Choroid plexus epithelial cell (primary cell): Measurements from ENCODE around the gene TM4SF1.
"Not testable (repeated sequence)": the region's sequence is repeated elsewhere in the genome, so short reads cannot be mapped to it uniquely, and the experiment has no call there.

Experiments used
- DNase-seq: peaks from one replicate; pipeline ENCODE4 v3.0.0-alpha.2; 2010; ENCODE audit warnings: low read depth
- H3K4me3 ChIP-seq: 2 replicates; pipeline ENCODE4 v1.5.1; 2011; ENCODE audit warnings: low read depth, mild to moderate bottlenecking, control low read depth, low read length, moderate library complexity
- CTCF ChIP-seq: conservative IDR thresholded peaks from 2 replicates; pipeline ENCODE4 v1.5.1; 2011; ENCODE audit warnings: low read depth, mild to moderate bottlenecking, control low read depth, inconsistent platforms, low read length, moderate library complexity

The TM4SF1 gene

GRCh38 chr3:149383703-149384102, 6.3 kb upstream of the TM4SF1 start:
- no peak overlapping the region for H3K4me3 ChIP-seq
- DNase-seq, result no peak
- no peak for TF ChIP-seq CTCF

- no peak for TF ChIP-seq CTCF
- H3K4me3 ChIP-seq, result no peak overlapping the region
- no peak for DNase-seq
These were observed 5.1 kb upstream of the TM4SF1 start for GRCh38 chr3:149382518-149382917.

- H3K4me3 ChIP-seq, result no peak overlapping the region
- TF ChIP-seq CTCF, result no peak
- DNase-seq, result peak; percentile 91
These were observed 4.6 kb upstream of the TM4SF1 start for GRCh38 chr3:149382101-149382467.

GRCh38 chr3:149381173-149382100, 4.0 kb upstream of the TM4SF1 start:
- TF ChIP-seq CTCF, result no peak
- no peak overlapping the region for H3K4me3 ChIP-seq
- no peak for DNase-seq

GRCh38 chr3:149380220-149380619, 2.8 kb upstream of the TM4SF1 start:
- not testable (repeated sequence) for DNase-seq, H3K4me3 ChIP-seq

DNA sequence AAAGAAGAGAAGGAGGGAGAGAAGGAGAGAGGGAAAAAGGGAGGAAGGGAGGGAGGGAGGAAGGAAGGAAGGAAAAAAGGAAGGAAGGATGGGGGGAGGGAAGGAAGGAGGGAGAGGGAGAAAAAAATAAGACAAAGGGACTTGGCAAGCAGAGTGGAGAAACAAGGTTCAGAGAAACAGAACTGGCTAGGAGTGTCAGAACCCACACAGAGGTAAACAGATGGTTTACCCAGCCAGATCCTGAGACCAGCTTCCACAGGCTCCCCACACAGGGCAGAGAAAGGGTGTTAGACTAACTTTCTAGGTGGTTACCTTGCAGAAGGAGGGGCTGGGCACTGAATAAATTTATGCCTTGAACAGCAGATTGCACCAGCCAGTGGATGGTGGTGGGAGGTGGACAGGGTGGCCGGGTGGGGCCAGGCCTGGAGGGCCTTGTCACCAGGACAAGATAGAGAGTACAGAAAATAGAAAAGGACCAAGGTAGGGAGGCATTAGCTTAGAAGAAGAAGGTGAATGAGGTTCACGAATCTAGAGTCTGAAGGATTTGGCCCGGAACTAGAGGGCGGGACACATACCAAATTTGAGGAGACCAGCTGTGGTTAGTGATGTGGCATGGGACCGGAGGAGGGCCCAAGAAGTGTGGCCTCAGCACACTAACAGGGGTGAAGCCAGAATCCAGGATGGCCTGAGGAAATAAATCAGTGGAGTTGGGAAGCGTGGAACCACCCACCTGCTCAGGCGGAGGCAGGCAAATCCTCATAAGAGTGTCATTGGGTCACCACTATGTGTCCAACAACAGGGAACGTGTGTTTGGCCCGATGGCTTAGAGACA, 1.2 kb upstream of the TM4SF1 start:
- no peak for TF ChIP-seq CTCF
- DNase-seq, result no peak
- no peak overlapping the region for H3K4me3 ChIP-seq

DNA sequence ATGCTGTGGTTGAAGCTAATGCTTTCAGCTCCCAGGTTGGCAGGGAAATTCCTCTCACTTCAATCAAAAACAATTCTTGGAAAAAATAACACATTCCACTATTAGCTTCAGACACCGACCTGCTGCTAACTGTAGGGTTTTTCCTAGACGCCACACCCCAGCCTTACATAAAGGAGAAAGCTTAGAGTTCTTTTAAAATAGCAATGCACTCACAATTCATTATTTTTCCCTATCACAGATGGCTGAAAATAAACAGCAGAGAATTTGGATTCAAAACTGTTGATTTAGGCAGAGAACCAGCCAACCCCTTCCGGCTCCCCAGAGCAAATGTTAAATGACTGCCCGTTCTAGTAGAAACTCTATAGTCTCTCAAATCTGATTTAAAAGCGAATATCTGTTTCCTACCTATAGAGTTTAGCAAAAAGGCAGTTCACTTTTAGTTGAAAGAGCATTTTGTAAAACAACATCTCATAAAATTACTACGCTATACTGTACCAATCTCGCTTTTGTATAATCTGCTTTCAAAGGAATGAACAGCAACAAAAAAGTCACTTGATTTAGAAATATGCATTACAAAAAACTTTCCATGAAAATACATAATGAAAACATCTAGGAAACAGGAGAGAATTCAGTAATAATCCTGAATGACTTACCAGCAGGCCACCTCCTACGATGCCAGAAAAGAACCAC, 586 bp downstream of the TM4SF1 start:
- peak; percentile 56 for DNase-seq
- no peak for TF ChIP-seq CTCF
- H3K4me3 ChIP-seq, result peak overlapping the region; percentile 63
